ENCODE results near the gene PEBP1.

GRCh38 chr12:118175823-118176447 is 40.0 kb downstream of the PEBP1 start:
- no peak for TF ChIP-seq GATA2 (IDR thresholded peaks at IDR 0.05; ENCODE audit: low read depth, low read length)
- TF ChIP-seq GATA3 (IDR thresholded peaks at IDR 0.05; ENCODE audit: low read depth, low read length) = no peak
